Measurements from ENCODE around the gene STK38L.

DNA sequence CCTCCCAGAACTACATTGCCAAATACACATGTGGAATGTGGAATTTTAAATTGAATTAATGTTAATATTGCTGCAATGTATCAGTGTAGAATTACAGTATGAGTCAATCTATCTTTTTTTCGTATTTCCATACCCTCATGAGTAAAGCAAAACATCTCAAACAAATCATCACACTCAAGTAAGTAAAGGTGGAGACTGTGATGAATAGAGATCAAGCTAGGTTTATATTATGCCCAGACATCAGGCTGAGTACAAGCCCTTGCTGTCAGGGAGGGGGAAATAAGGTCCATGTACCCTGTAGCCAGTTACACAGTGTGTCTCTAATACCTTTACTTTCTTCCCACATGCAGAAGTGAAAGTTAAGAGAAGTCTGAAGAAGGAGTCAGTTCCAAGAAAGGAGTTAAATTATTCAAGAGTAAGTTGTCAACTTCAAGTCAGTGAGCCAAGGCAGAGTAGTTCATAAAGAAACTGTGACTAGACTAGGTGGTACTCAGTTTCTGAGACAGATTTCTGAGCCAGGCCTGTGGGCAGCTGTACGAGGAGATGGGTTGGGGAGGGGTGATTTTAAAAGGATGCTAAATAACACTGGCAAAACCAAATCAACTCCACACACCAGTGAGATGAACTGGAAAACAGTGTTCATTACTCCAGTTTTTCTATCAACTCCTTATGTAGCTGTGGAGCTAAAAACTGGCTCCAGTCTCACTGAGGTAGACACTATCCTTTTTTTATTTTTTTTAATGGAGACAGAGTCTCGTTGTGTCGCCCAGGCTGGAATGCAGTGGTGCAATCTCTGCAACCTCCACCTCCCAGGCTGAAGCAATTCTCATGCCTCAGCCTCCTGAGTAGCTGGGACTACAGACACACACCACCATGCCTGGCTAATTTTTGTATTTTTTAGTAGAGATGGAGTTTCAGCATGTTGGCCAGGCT lies 23.8 kb upstream of the STK38L start:
- no peak for TF ChIP-seq FOSL1 (IDR thresholded peaks at IDR 0.05; ENCODE audit: insufficient read depth, low read depth, low read length)
- no peak for TF ChIP-seq HDAC2 (IDR thresholded peaks at IDR 0.05; ENCODE audit: borderline replicate concordance in 1 of 2, low read depth in 2 of 2, low read length in 2 of 2)
- TF ChIP-seq, protein P1, sequence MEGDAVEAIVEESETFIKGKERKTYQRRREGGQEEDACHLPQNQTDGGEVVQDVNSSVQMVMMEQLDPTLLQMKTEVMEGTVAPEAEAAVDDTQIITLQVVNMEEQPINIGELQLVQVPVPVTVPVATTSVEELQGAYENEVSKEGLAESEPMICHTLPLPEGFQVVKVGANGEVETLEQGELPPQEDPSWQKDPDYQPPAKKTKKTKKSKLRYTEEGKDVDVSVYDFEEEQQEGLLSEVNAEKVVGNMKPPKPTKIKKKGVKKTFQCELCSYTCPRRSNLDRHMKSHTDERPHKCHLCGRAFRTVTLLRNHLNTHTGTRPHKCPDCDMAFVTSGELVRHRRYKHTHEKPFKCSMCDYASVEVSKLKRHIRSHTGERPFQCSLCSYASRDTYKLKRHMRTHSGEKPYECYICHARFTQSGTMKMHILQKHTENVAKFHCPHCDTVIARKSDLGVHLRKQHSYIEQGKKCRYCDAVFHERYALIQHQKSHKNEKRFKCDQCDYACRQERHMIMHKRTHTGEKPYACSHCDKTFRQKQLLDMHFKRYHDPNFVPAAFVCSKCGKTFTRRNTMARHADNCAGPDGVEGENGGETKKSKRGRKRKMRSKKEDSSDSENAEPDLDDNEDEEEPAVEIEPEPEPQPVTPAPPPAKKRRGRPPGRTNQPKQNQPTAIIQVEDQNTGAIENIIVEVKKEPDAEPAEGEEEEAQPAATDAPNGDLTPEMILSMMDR (IDR thresholded peaks at IDR 0.05; ENCODE audit: control extremely low read depth in 1 of 3, insufficient read depth in 1 of 3, low read depth in 1 of 3, low read length in 3 of 3) = no peak
- TF ChIP-seq, protein P2, sequence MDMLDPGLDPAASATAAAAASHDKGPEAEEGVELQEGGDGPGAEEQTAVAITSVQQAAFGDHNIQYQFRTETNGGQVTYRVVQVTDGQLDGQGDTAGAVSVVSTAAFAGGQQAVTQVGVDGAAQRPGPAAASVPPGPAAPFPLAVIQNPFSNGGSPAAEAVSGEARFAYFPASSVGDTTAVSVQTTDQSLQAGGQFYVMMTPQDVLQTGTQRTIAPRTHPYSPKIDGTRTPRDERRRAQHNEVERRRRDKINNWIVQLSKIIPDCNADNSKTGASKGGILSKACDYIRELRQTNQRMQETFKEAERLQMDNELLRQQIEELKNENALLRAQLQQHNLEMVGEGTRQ (IDR thresholded peaks at IDR 0.05; ENCODE audit: low read length) = no peak
- no peak for TF ChIP-seq RAD21 (IDR thresholded peaks at IDR 0.05 in 1 of 2, conservative IDR thresholded peaks at IDR 0.05 in 1 of 2; ENCODE audit: low read depth in 2 of 2, low read length in 2 of 2)
- TF ChIP-seq EZH2 (IDR thresholded peaks at IDR 0.05; ENCODE audit: low read depth, low read length, severe bottlenecking) = no peak
- TF ChIP-seq BRCA1 (IDR thresholded peaks at IDR 0.05; ENCODE audit: low read depth, low read length) = no peak

Measured in H1 (cell line).